Gastrocnemius medialis (tissue), 4 donors: ENCODE data around the gene PGBD4.
"Not testable (repeated sequence)": the region's sequence is repeated elsewhere in the genome, so short reads cannot be mapped to it uniquely, and the experiment has no call there.

Experiments used
- POLR2A ChIP-seq, 2 donors: fragments of 450-650 bp; IDR thresholded peaks; one replicate each; pipeline ENCODE4 v1.6.1; 2017; ENCODE audit warnings: antibody characterized with exemption in 2 of 2, mild to moderate bottlenecking in 2 of 2, moderate library complexity in 2 of 2
- TF ChIP-seq, protein P1 (sequence below), 5 experiments: fragments of 450-650 bp in 3 of 5; fragments of 200-600 bp in 2 of 5; sonication (generic) in 2 of 5; IDR thresholded peaks in 4 of 5; conservative IDR thresholded peaks in 1 of 5; 1 replicate in 4 of 5; 2 replicates in 1 of 5; pipeline ENCODE4 v1.5.1; 2016 to 2019; ENCODE audit warnings: antibody characterized with exemption in 5 of 5, mild to moderate bottlenecking in 3 of 5, moderate library complexity in 3 of 5

- TF ChIP-seq, protein P1, sequence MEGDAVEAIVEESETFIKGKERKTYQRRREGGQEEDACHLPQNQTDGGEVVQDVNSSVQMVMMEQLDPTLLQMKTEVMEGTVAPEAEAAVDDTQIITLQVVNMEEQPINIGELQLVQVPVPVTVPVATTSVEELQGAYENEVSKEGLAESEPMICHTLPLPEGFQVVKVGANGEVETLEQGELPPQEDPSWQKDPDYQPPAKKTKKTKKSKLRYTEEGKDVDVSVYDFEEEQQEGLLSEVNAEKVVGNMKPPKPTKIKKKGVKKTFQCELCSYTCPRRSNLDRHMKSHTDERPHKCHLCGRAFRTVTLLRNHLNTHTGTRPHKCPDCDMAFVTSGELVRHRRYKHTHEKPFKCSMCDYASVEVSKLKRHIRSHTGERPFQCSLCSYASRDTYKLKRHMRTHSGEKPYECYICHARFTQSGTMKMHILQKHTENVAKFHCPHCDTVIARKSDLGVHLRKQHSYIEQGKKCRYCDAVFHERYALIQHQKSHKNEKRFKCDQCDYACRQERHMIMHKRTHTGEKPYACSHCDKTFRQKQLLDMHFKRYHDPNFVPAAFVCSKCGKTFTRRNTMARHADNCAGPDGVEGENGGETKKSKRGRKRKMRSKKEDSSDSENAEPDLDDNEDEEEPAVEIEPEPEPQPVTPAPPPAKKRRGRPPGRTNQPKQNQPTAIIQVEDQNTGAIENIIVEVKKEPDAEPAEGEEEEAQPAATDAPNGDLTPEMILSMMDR (IDR thresholded peaks at IDR 0.05 in 4 of 5, conservative IDR thresholded peaks at IDR 0.05 in 1 of 5) = not testable (repeated sequence)
- not testable (repeated sequence) for TF ChIP-seq POLR2A (IDR thresholded peaks at IDR 0.05)
These were observed 19.9 kb downstream of the PGBD4 start for GRCh38 chr15:34121786-34122185.
